GM18526 (cell line): Measurements from ENCODE around the gene ABCG8.

Experiments used
- POLR2A ChIP-seq: IDR thresholded peaks from 3 replicates; pipeline ENCODE4 v1.6.1; 2011; ENCODE audit not compliant: insufficient read length; ENCODE audit errors: extremely low read depth

ABCG8 gene

DNA sequence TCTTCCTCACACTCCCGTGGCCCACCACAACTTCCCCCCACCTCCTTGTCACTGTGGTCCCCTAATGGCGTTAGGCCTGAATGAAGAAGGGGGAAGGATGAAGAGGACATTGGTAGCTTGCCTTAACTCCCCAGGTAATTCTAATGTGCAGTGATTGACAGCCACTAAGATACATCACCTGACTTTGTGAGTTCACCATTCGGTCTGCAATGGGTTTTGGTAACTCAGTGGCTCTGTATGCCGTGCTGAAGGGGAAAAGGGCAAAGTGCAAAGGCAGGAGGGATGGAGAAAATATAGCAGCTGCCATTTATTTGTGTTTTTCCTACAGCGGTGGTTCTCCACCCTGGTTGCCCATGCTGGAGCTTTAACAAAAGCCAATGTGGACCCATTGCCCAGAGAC is 42.2 kb downstream of the ABCG8 start:
- TF ChIP-seq POLR2A = no peak

DNA sequence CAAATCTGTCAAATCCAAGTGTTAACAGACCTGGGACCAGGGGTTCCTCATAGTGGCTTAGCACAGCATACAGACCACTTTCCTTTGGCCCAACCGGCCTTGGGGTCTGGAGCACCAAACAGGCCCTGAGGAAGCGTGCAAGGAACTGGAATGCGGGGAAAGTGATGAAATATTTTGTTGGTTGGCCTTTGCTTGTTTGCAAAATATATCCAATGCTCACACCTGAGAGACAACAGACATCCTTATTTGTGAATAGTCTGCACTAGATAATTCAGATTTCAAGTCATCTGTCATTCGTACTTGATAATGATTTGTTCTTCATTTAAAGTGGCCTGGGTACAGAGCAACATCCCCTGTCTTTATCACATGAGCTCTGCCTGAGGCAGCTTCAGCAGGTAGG is 43.5 kb downstream of the ABCG8 start:
- TF ChIP-seq POLR2A = no peak

DNA sequence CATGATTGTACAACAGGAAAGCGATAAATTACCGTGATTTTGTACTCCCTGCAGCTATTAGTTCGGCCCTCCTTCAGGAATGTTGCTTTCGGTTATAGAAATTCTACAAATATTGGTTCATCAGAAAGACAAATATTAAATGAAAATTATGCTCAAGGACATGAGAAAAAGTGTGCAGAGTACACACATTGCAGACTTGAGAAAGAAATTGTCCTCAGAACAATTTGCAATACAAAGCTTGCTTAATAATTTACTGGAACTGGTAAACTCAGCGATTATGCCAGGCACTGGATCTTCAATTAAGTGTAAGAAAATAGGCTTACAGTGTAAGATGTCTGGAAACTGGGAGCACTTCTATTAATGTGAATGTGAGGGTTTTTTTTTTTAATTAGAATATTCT is 45.9 kb downstream of the ABCG8 start:
- TF ChIP-seq POLR2A = no peak

DNA sequence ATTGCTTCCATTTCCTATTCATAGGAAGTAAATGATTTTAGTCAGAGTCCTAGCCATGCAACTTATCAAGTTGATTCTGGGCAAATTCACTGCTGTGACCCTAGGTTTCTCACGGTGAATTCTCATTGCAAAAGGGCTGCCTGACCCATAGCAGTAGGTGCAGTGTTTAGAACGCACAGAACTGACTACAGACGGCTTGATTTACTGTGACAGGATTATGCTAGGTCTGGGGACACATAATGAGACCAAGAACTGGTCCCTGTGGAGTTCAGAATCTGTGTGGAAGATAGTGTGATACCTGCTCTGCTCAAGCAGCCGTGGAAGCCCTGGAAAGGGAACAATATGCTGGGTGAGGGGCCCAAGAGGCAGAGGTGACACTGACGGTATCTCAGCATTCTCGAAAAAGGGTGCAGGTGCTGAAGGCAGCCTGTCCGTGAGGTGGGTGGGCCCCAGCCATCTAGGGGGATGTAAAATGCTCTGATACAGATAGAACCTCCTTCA is 46.4 kb downstream of the ABCG8 start:
- TF ChIP-seq POLR2A = no peak

DNA sequence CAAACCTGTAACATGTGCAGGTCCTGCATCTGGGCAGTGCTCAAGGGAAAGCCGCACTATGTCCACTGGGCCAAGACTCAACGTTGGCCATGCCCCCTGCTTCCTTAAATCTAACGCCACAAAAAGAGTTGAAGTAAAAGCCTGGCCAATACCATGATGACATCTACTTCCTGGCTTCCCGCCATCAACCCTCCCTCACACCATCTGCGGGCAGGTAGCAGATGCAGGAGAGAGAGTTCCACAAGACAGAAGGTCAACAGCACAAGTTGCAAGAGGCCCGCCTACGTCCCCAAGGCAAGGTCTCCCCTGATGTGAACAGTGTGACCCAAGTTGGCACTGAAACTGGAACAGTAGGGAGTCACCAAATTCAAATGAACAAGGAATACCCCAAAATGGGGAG is 48.4 kb downstream of the ABCG8 start:
- no peak for TF ChIP-seq POLR2A

DNA sequence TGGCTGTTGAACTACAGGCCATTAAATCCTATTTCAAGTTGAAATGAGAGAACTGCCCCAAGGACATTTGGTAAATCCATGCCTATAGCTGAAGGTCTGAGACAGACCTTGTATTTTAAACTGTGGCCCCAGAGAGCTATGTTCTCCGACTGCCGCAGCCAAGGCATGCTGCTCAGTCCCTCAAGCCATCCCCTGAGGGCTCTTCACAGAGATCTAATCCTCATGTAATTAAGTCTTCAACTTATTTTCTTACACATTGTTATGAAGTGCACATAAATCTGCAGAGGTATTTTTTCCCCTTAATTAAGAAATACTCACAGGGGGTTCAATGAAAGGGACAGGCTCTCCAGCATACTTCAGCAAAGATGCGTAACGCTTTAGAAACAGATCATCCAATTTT is 50.6 kb downstream of the ABCG8 start:
- no peak for TF ChIP-seq POLR2A

DNA sequence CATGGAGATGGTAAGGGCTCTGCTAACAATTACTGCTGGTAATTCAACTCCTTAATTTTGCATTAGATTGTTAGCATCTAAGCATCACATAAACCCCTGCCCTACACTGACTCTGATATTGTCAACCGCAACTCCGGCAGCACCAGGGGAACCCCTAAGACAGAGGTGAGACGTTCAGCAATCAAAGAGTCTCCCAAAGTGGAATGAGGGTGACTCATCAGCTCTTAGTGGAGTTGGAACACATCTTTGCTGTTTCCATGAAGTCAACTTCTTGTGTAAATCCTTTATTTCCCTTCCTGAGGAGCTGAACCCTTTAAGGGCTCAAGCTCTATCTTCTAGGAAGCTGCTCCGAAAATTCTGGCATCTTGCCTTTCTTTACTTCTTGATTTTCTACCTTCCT is 52.1 kb downstream of the ABCG8 start:
- TF ChIP-seq POLR2A = no peak

DNA sequence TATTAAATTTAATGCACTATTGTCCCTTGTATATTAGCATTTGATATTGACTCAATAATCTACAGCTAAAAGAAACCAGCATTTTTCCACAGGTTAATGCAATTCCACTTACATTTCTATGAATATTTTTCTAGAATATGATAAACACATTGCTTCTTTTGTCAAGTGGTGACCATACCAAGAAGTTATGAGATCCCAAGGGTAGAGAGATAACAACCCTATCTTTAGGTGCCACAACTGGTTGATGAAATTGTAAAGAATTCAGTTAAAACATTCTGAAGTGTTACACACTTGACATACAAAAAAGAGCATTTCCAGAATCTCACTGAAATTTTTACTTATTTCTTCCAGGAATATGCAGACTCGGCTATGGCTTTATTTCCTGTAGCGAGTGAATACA is 56.0 kb downstream of the ABCG8 start:
- no peak for TF ChIP-seq POLR2A

DNA sequence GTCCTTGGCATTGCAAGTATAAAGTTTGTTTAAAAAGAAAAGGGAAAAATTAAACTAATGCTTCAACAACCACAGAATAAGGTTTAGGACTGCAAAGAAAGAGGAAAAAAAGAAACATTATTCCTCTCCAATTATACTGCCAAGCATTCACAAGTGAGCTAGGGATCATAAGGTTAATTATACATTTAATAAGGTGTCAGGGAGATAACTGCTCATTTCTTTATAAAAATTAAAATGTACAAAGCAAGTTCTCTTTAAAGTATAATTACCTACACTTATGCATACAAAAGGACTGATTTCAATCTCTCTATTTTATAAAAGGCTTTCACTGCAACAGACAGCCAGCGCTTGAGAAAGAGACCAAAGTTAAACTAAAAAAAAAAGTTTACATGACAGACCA is 58.1 kb downstream of the ABCG8 start:
- no peak for TF ChIP-seq POLR2A

DNA sequence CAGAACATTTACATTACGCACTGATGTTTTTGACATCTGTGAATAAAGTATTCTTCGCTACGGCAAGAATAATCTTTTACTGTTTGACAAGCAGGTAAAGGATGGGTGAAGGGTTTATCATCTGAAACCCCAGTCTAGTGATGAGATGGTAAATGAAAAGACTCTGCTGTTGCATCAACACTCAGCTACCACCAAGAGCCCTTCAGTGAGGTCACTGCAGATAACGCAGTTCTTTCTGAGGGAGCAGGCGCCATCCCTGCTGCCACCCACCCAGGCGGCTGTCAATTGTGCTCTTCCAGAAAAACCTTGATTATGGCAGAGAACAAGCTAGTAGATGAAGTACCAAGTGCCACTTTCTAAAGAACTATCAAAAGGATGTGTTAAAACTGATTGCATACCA is 58.7 kb downstream of the ABCG8 start:
- no peak for TF ChIP-seq POLR2A

DNA sequence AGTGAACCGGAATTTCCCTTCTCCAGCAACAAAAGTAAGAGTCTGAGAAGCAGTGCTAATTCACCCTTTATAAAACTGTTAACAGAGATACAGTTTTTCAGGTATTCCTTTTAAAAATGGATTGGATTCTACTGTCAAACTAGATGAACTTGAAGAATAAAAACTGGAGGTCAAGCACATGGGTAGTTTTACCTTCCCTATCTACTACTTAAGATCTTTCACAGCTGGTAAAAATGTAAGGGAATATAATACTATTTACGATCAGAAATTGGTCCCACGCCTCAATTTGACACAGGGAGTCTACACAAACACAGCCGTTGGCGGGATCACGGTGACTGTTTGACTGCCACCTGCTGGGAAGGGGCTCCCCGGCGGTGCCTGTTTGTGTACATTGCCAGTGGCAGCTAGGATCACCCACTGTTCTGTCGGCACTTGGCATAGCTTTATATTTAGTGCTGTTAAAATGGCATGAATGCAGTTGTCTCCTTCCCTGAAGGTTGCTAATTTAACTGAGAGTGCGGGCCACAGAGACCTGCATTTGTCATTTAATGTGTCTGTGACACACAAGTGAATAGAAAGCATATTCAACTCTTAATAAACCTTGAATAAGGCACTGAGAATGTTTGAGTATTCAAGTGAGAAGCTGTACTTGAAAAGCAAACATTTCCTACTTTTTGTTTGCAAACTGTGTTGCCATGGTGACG is 59.5 kb downstream of the ABCG8 start:
- TF ChIP-seq POLR2A = no peak

DNA sequence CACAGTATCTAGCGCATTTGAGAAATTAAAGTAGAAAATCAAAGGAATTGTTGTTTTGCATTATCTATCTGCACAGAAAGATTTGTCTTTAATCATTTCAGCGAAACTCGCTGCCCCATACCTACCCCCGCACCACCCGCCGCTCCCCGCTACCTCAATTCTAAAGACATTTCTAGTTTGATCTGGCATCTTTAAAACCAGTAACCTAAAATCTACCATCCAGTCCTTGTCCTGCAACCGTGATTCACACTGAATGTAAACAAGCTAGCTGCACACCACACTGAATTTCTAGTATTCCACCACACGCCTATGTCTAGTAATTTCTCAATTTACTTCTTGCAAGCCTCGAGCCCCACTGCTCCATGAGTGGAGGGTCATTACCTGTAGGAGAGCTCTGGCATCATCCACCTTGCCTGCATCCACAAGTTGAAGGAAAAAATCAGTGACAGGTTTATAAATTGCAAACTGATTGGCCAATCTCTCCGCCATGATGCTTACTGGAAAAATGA is 60.1 kb downstream of the ABCG8 start:
- TF ChIP-seq POLR2A = no peak

DNA sequence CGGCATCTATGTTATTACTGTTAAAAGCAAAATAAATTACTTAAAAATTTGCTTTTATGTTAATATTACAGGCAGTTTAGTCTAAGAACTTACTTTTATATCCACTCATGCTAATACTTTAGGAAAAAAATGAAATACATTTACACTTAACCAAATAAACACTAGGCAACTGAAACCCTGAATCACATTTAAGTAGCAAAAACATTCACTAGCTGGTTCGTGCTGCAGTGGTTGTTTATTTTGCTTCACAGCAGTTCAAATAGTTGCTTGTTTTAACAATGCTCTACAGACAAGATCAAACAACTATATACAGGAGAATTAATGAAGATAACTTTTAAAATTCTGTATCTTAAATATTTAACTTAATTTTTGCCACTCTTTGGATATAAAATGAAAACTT is 60.8 kb downstream of the ABCG8 start:
- no peak for TF ChIP-seq POLR2A

DNA sequence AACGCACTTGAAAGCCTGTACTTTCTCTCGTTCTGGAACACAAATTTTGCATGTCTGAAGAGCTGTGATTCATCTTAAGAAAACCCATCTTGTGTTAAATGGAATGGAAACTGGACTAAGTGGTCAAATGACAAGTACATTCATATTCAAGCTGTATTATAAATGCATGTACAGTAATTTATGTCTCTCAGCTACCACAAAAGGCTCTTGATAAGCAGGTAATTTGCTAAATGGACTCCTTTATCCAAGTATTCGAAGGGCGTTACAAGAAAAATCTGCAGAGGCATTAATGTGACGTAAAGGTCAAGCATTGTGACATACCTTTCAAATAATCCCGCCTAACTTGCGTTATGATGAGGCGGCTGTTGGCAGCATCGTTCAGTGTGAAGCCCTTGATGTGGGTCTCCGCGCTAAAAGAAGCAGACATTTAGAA is 66.6 kb downstream of the ABCG8 start:
- TF ChIP-seq POLR2A = no peak

DNA sequence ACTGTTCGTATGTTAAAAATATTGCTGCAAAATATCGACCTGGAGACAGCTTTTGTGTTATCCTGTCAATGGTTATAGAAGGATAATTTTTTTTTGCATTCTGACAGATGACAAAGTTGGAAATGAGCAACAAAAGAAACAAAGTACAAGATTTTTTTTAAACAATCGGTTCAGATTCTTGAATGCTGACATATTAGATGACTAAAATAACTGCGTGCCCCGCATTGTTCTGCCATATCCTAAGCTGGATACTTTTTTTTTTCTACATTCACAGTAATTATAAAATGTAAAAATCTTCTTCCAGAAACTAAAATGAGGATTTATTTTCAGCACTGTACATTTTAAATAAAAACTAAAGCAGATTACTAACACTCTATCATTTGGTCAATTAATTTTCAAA is 67.1 kb downstream of the ABCG8 start:
- TF ChIP-seq POLR2A = no peak

DNA sequence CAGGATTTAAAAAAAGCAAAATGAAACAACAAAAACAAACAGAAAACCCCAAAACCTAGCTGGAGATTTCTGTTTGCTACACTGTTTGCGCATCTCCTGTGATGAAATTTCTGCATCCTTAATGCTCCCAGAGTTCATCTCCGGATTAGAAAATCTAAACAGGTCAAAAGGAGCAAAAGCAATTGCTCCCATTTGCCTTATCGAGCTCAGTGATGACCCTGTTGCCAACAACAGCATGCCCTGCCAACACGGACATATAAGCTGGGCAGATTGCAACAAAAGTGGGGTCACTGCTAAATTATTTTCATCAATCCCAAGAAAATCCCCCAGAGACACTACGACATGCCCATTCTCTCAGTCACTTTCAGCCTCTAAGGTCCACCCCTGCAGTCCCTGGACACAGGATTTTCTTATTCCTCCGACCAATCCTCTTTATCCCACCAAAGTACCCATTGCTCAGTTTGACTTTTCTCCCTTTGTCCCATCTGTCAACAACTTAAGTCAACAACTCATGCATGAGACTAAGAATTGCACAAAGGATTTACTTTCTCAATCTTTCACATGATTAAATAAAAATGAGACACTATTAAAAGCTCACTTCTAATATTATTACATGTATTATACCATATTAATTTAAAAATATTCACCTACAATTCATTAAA is 67.8 kb downstream of the ABCG8 start:
- TF ChIP-seq POLR2A = no peak
